GM20000 (cell line): ENCODE results near the gene USP13.
"Not testable (repeated sequence)": the region's sequence is repeated elsewhere in the genome, so short reads cannot be mapped to it uniquely, and the experiment has no call there.

Source experiments
- DNase-seq: peaks from one replicate; pipeline ENCODE4 v3.0.0; 2012; ENCODE audit warnings: low spot score
- TF ChIP-seq, protein P1 (sequence below): IDR thresholded peaks from 2 replicates; pipeline ENCODE4 v1.5.1; 2012; ENCODE audit warnings: mild to moderate bottlenecking, control low read depth; ENCODE audit errors: extremely low read depth, missing control alignments

The USP13 gene

DNA sequence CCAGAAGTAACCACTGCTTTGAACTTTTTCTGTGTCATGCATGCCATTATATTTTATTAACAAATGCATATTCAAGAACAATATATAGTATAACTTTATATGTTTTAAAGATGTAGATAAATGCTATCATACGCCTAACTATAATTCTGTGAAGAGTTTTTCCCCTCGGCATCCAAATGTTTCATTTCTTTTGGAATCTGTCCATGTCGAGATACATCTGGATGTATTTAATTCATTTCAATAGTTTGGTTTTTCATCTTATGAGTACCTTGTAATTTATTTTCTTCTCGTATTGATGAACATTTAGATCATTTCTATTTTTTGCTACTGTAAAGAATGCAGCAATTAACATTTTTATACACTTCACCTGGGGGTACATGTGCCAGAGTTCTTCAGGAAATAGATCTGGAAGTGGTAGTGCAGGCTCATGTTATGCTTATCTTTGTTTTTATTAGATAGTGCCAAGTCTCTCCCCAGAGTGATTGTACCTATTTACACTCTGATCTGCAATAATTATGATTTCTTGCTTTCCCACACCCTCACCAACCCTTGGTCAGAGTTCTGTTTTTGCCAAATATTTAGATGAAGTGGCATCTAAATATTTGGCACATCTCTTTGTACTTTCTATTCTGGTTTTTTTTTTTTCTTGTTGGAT lies 29.7 kb downstream of the USP13 start:
- TF ChIP-seq, protein P1, sequence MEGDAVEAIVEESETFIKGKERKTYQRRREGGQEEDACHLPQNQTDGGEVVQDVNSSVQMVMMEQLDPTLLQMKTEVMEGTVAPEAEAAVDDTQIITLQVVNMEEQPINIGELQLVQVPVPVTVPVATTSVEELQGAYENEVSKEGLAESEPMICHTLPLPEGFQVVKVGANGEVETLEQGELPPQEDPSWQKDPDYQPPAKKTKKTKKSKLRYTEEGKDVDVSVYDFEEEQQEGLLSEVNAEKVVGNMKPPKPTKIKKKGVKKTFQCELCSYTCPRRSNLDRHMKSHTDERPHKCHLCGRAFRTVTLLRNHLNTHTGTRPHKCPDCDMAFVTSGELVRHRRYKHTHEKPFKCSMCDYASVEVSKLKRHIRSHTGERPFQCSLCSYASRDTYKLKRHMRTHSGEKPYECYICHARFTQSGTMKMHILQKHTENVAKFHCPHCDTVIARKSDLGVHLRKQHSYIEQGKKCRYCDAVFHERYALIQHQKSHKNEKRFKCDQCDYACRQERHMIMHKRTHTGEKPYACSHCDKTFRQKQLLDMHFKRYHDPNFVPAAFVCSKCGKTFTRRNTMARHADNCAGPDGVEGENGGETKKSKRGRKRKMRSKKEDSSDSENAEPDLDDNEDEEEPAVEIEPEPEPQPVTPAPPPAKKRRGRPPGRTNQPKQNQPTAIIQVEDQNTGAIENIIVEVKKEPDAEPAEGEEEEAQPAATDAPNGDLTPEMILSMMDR = no peak

DNA sequence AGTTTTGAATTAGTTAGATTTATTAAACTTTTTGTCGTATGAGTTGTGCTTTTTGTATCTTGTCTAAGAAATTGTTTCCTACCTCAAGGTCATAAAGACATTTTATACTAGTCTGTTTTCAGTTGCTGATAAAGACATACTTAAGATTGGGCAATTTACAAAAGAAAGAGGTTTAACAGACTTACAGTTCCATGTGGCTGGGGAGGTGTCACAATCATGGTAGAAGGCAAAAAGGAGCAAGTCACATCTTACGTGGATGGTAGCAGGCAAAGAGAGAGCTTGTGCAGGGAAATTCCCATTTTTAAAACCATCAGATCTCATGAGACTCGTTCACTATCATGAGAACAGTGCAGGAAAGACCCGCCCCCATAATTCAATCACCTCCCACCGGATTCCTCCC lies 30.4 kb downstream of the USP13 start:
- not testable (repeated sequence) for DNase-seq

More for the DNA sequence above, 29.7 kb downstream of the USP13 start:
- no peak for DNase-seq

DNA sequence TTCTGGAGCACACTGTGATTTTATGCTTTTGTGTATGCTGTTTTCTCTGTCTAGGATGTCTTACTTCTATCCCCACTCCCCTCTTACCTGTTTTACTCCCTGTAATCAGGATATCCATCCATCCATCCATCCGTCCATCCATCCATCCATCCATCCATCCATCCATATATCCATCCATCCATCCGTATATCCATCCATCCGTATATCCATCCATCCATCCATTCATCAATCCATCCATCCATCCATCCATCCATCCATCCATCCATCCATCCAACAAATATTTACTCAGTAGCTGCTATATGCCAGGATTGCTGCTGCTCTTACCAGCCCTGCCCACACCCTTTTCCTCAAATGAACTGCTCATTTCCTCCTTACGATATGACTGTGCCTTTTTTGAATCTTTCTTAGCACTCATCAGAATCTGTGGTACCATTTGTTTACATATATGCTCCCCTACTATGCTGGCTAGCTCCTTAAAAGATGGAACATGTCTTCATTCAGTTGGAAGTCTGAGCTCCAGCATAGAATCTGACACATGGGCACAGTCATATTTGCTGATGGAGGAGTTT lies 35.2 kb downstream of the USP13 start:
- TF ChIP-seq, protein P1 = no peak
- no peak for DNase-seq

DNA sequence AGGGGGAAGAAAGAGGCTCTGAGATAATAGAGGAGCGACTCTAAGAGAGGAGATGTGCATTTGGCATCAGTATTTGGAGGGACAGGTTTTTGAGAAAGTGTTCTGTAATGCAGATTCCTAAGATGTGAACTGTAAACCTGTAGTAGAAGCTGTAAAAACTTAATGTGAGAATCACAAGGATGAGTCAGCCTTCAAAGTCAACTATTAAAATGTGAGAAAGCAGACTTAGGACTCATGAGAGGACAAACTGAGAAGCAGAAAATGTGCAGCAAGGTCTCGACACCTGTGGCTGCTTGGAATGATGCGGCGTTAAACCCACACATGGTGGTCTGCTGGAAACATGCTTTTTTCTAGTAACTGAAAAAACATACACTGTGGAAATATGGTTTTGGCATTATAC lies 36.0 kb downstream of the USP13 start:
- TF ChIP-seq, protein P1 = no peak
- no peak for DNase-seq

DNA sequence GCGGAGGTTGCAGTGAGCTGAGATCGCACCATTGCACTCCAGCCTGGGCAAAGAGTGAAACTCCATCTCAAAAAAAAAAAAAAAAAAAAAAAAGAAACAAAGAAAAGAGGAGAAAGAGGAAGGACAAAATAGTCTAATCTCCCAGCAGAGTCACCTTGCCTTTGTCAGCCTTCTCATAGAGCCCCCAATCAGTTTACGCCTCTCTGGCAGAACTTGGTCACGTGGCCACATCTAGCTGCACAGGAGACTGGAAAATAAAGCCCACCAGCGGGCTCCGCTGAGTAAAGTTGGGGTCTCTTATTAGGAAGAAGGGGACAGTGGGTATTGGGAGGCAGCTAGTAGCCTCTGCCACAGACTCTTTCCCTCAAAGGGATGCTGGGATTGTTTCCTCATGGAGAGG lies 41.9 kb downstream of the USP13 start:
- TF ChIP-seq, protein P1 = no peak
- DNase-seq = no peak

DNA sequence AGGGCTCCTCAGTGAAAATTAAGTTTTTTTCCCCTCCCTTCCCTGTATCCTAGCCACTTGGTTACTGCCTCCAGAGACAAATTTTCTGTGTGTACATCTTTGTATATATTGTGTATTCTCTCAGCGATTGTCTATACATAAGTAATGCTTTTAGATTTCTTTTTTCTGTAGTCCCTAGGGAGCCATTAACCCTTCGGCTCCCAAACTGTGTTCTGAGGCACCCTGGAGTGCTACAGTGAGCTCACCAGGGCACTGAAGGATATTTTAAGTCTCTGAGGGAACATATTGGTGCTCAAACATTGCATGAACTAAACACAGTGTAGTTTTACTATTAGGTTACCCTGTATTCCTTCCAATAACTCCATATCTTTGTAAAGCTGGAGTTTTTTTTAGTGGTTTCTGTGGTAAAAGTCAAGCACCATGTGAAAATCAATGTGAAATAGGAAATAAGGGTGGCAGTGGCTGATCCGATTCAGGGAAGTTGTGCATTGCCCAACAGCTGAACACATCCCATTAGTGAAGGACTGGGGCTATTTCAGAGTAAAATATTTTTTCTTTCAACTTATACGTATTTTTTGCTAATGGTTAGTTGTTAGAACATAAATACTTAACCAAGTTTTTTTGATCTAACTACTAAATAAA lies 43.0 kb downstream of the USP13 start:
- TF ChIP-seq, protein P1 = no peak
- no peak for DNase-seq

DNA sequence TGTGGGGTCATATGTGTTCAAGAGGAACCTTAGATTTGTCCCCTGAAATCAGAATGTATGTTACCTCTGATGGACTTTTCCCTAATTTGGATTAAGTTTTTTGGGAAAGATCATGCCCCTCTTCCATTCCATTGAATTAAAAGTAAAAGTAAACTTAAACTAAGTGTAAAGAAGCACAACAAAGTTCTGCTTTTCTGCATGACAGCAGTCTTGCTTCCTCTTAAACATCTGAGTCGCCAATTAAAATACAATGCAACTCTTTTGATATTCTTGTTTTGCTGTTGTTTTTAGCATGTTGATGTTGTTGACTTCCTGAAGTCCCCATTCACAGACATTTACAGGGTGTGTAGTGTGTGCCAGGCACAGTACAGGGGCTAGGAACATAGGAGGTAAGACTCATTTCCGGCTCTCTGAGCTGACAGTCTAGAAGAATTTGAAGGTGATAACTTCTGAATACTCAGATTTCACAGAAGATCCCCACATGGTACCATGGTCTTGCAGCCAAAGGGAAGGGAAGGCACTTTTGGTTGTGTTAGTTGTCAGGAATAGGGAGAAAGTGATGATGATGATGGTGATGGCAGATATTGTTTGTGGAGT lies 45.0 kb downstream of the USP13 start:
- no peak for DNase-seq
- TF ChIP-seq, protein P1 = no peak
